Caco-2 (cell line): ENCODE data around the gene BCL2. TPM values are rescaled to one million over a fixed set of nuclear protein-coding genes. Genes with fewer than 3 reads are reported as not detected.

ENCODE experiments used
- BruUV-seq: library from RNA; stranded (reverse); fragments of 400-500 nt; replicated peaks from 2 replicates; lab custom pipeline; 2021; lab: Mats Ljungman, UMichigan
- CTCF ChIA-PET: fragments of 300-600 bp; sonication (Branson Sonifier 250); formaldehyde crosslinking; loops from one replicate; lab custom pipeline; 2022; ENCODE audit warnings: antibody characterized with exemption; lab: Charles Lee
- POLR2A ChIA-PET: fragments of 300-600 bp; sonication (Branson Sonifier 250); formaldehyde crosslinking; loops from one replicate; lab custom pipeline; 2022; ENCODE audit warnings: antibody characterized with exemption; lab: Charles Lee
- DNase-seq, 2 experiments: peaks; one replicate each; pipeline versions ENCODE4 v3.0.0 to v3.0.0-alpha.2; 2020 to 2022
- H3K27me3 ChIP-seq: replicated peaks from 2 replicates; pipeline ENCODE4 v1.6.0; 2011; ENCODE audit warnings: low read length; ENCODE audit not compliant: control insufficient read depth, insufficient read depth
- H3K36me3 ChIP-seq: 2 replicates; pipeline ENCODE4 v1.5.1; 2011; ENCODE audit warnings: low read length; ENCODE audit not compliant: control insufficient read depth, insufficient read depth
- H3K4me1 ChIP-seq: fragments of 250-450 bp; sonication (Bioruptor Pico); 2 replicates; pipeline ENCODE4 v1.5.1; 2020; ENCODE audit warnings: mild to moderate bottlenecking
- H3K4me3 ChIP-seq: 2 replicates; pipeline ENCODE4 v1.5.1; 2011; ENCODE audit warnings: low read depth, mild to moderate bottlenecking, control low read depth, low read length
- H3K9me3 ChIP-seq: fragments of 250-450 bp; sonication (Bioruptor Pico); 2 replicates; pipeline ENCODE4 v1.5.1; 2020; ENCODE audit warnings: mild to moderate bottlenecking, moderate library complexity
- H3K27ac Mint-ChIP-seq: one replicate; pipeline ENCODE4 v1.8.0; 2022; ENCODE audit warnings: mixed read lengths; ENCODE audit not compliant: unreplicated experiment
- H3K27me3 Mint-ChIP-seq: one replicate; pipeline ENCODE4 v1.8.0; 2022; ENCODE audit warnings: mixed read lengths; ENCODE audit not compliant: insufficient read depth, unreplicated experiment
- H3K36me3 Mint-ChIP-seq: one replicate; pipeline ENCODE4 v1.8.0; 2022; ENCODE audit warnings: mild to moderate bottlenecking, mixed read lengths; ENCODE audit not compliant: insufficient read depth, unreplicated experiment
- H3K4me1 Mint-ChIP-seq: one replicate; pipeline ENCODE4 v1.8.0; 2022; ENCODE audit warnings: low read depth, mixed read lengths; ENCODE audit not compliant: unreplicated experiment
- H3K4me3 Mint-ChIP-seq: one replicate; pipeline ENCODE4 v1.8.0; 2022; ENCODE audit warnings: mild to moderate bottlenecking, moderate library complexity, mixed read lengths; ENCODE audit not compliant: unreplicated experiment
- H3K9me3 Mint-ChIP-seq: one replicate; pipeline ENCODE4 v1.8.0; 2022; ENCODE audit warnings: mixed read lengths; ENCODE audit not compliant: unreplicated experiment
- intact Hi-C: fragments of 100-400 bp; cut with micrococcal nuclease; formaldehyde crosslinking; loops from one replicate; pipeline ENCODE4 v1.10.0; 2022; ENCODE audit not compliant: unreplicated experiment
- total RNA-seq: library from RNA; stranded (reverse); gene quantifications from 2 replicates; pipeline ENCODE4 v1.2.3, GENCODE V29; 2022
- TF ChIP-seq, protein P1 (sequence below), 2 experiments: fragments of 200-600 bp in 1 of 2; IDR thresholded peaks; 1 replicate in 1 of 2; 2 replicates in 1 of 2; pipeline versions ENCODE4 v1.5.1 to v1.8.0; 2011 to 2022; ENCODE audit warnings: antibody characterized with exemption in 1 of 2, control low read depth in 1 of 2, inconsistent platforms in 1 of 2, low read depth in 1 of 2, low read length in 1 of 2, mild to moderate bottlenecking in 1 of 2, moderate library complexity in 1 of 2; ENCODE audit not compliant: insufficient read depth in 1 of 2, severe bottlenecking in 1 of 2, unreplicated experiment in 1 of 2

The BCL2 gene
- total RNA-seq, 1 experiment from 2014 or later = 6.5 TPM

GRCh38 chr18:63177919-63178821 is 141.4 kb downstream of the BCL2 start:
- intact Hi-C loops = no loop called here
- Histone ChIP-seq H3K27me3 (no peaks in the 10 kb centered on the region), H3K4me1 (peaks cover 4% of the 10 kb centered on the region; the same call in 1 of the 2 replicates), H3K4me3 (no peak overlapping the region), H3K36me3 (no peaks in the 10 kb centered on the region), H3K9me3 (no peaks in the 10 kb centered on the region)
- H3K4me3 Mint-ChIP-seq = no peak overlapping the region
- TF ChIP-seq, protein P1, sequence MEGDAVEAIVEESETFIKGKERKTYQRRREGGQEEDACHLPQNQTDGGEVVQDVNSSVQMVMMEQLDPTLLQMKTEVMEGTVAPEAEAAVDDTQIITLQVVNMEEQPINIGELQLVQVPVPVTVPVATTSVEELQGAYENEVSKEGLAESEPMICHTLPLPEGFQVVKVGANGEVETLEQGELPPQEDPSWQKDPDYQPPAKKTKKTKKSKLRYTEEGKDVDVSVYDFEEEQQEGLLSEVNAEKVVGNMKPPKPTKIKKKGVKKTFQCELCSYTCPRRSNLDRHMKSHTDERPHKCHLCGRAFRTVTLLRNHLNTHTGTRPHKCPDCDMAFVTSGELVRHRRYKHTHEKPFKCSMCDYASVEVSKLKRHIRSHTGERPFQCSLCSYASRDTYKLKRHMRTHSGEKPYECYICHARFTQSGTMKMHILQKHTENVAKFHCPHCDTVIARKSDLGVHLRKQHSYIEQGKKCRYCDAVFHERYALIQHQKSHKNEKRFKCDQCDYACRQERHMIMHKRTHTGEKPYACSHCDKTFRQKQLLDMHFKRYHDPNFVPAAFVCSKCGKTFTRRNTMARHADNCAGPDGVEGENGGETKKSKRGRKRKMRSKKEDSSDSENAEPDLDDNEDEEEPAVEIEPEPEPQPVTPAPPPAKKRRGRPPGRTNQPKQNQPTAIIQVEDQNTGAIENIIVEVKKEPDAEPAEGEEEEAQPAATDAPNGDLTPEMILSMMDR (IDR thresholded peaks at IDR 0.05; ENCODE audit: insufficient read depth in 1 of 2, low read depth in 1 of 2, low read length in 1 of 2, severe bottlenecking in 1 of 2, unreplicated experiment in 1 of 2) = no peak
- no TSS peak for BruUV-seq
- peaks cover 6% of the 10 kb centered on the region for H3K4me1 Mint-ChIP-seq
- no peak for DNase-seq
- no peak overlapping the region for H3K27ac Mint-ChIP-seq
- H3K27me3 Mint-ChIP-seq = no peaks in the 10 kb centered on the region
- H3K9me3 Mint-ChIP-seq = no peaks in the 10 kb centered on the region
- ChIA-PET CTCF (no interaction called here), POLR2A (no interaction called here)
- no peaks in the 10 kb centered on the region for H3K36me3 Mint-ChIP-seq

DNA sequence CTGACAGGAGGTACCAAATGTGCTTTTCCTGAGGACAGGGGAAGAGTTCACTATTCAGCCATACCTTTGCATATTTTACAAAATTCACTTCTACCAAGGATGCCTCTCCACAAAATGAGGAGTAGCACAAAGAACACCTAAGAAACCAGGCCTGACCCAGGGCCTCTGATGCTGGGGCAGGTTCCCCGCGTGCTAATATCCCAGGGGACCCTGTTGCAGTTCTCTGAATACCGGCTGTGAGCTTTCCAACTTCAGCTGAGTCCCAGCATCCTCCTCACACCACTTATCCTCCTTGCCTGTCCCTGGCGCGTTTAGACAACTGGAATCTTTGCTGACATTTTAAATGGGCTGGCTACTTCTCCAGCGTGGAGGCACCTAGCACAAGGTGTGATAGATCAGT is 142.3 kb downstream of the BCL2 start:
- H3K9me3 Mint-ChIP-seq = no peaks in the 10 kb centered on the region
- no peak for DNase-seq
- Histone ChIP-seq H3K4me1 (peaks cover 1% of the 10 kb centered on the region; the same call in 1 of the 2 replicates), H3K9me3 (no peaks in the 10 kb centered on the region), H3K27me3 (no peaks in the 10 kb centered on the region), H3K36me3 (no peaks in the 10 kb centered on the region), H3K4me3 (no peak overlapping the region)
- no peaks in the 10 kb centered on the region for H3K4me1 Mint-ChIP-seq
- H3K27ac Mint-ChIP-seq = no peak overlapping the region
- no peaks in the 10 kb centered on the region for H3K27me3 Mint-ChIP-seq
- BruUV-seq = no TSS peak
- TF ChIP-seq, protein P1 (IDR thresholded peaks at IDR 0.05; ENCODE audit: insufficient read depth in 1 of 2, low read depth in 1 of 2, low read length in 1 of 2, severe bottlenecking in 1 of 2, unreplicated experiment in 1 of 2) = no peak
- intact Hi-C loops = no loop called here
- H3K4me3 Mint-ChIP-seq = no peak overlapping the region
- H3K36me3 Mint-ChIP-seq = no peaks in the 10 kb centered on the region
- ChIA-PET POLR2A (no interaction called here), CTCF (no interaction called here)

GRCh38 chr18:63175264-63175663 is 144.3 kb downstream of the BCL2 start:
- no TSS peak for BruUV-seq
- Histone ChIP-seq H3K36me3 (no peaks in the 10 kb centered on the region), H3K4me1 (no peaks in the 10 kb centered on the region), H3K27me3 (no peaks in the 10 kb centered on the region), H3K9me3 (no peaks in the 10 kb centered on the region), H3K4me3 (no peak overlapping the region)
- no peaks in the 10 kb centered on the region for H3K36me3 Mint-ChIP-seq
- TF ChIP-seq, protein P1 (IDR thresholded peaks at IDR 0.05; ENCODE audit: insufficient read depth in 1 of 2, low read depth in 1 of 2, low read length in 1 of 2, severe bottlenecking in 1 of 2, unreplicated experiment in 1 of 2) = no peak
- CTCF ChIA-PET = no interaction called here
- no peak overlapping the region for H3K4me3 Mint-ChIP-seq
- DNase-seq = no peak
- intact Hi-C loops = no loop called here
- H3K4me1 Mint-ChIP-seq = no peaks in the 10 kb centered on the region
- H3K27ac Mint-ChIP-seq = no peak overlapping the region
- H3K9me3 Mint-ChIP-seq = no peaks in the 10 kb centered on the region
- no peaks in the 10 kb centered on the region for H3K27me3 Mint-ChIP-seq
- POLR2A ChIA-PET = no interaction called here
